Lung (tissue), 12 donors: ENCODE measurements around the gene CCDC102A. TPM values are rescaled to one million over a fixed set of nuclear protein-coding genes. Genes with fewer than 3 reads are reported as not detected.
"Not testable (repeated sequence)": the region's sequence is repeated elsewhere in the genome, so short reads cannot be mapped to it uniquely, and the experiment has no call there.

Source experiments
- ATAC-seq: fragments of 200-7000 bp; cut with Tn5 transposase; one replicate; pipeline ENCODE4 v1.9.1; 2020; ENCODE audit warnings: moderate number of reproducible peaks; ENCODE audit not compliant: insufficient read depth, low FRiP score
- DNase-seq, 3 donors: peaks; one replicate each; pipeline ENCODE4 v3.0.0-alpha.2; 2013 to 2017
- H3K27ac ChIP-seq, 2 donors: one replicate each; pipeline ENCODE4 v1.5.1; 2013; ENCODE audit warnings: mild to moderate bottlenecking in 2 of 2, moderate library complexity in 2 of 2, control low read depth in 1 of 2, inconsistent platforms in 1 of 2, low read depth in 1 of 2, low read length in 1 of 2
- H3K27me3 ChIP-seq, 3 donors: one replicate each; pipeline ENCODE4 v1.5.1; 2013; ENCODE audit warnings: low read length in 2 of 3; ENCODE audit not compliant: control insufficient read depth in 3 of 3, insufficient read depth in 3 of 3
- H3K36me3 ChIP-seq, 4 donors: one replicate each; pipeline ENCODE4 v1.5.1; 2013; ENCODE audit warnings: low read length in 4 of 4, mild to moderate bottlenecking in 1 of 4, moderate library complexity in 1 of 4; ENCODE audit not compliant: control insufficient read depth in 4 of 4, insufficient read depth in 4 of 4
- H3K4me1 ChIP-seq, 5 donors: one replicate each; pipeline ENCODE4 v1.5.1; 2013; ENCODE audit warnings: low read length in 5 of 5, mild to moderate bottlenecking in 2 of 5, moderate library complexity in 1 of 5; ENCODE audit not compliant: control insufficient read depth in 5 of 5, insufficient read depth in 5 of 5
- H3K4me3 ChIP-seq: one replicate; pipeline ENCODE4 v1.5.1; 2013; ENCODE audit warnings: mild to moderate bottlenecking, control low read depth, moderate library complexity
- H3K9ac ChIP-seq, 2 donors: one replicate each; pipeline ENCODE4 v1.5.1; 2013; ENCODE audit warnings: low read length in 2 of 2, control low read depth in 1 of 2; ENCODE audit not compliant: insufficient read depth in 1 of 2
- H3K9me3 ChIP-seq, 4 donors: one replicate each; pipeline ENCODE4 v1.5.1; 2013; ENCODE audit warnings: low read length in 3 of 4, mild to moderate bottlenecking in 1 of 4, moderate library complexity in 1 of 4; ENCODE audit not compliant: control insufficient read depth in 4 of 4, insufficient read depth in 3 of 4
- WGBS, 2 donors: extraction: QIAGEN DNeasy Blood & Tissue Kit; methylation state at CpG; one replicate each; pipeline ENCODE4 v1.1.7; 2013; 5-methylcytosine and 5-hydroxymethylcytosine counted together
- polyA plus RNA-seq, 2 donors: library from polyadenylated mRNA; stranded (reverse); fragments of 200-250 nt; gene quantifications; one replicate each; pipeline ENCODE4 v1.2.1, GENCODE V29; 2013
- total RNA-seq, 2 donors: library from RNA; depleted of rRNA in 1 of 2; stranded (reverse); fragments of >200 nt in 1 of 2; gene quantifications; one replicate each; pipeline ENCODE4 v1.2.1, GENCODE V29; 2014 to 2021
- TF ChIP-seq, protein P1 (sequence below): IDR thresholded peaks from 2 replicates; pipeline ENCODE4 v1.5.1; 2012; ENCODE audit warnings: mild to moderate bottlenecking; ENCODE audit errors: control extremely low read depth, extremely low read depth
- donor health status: control.
- donor health status: control.
- donor health status: Bipolar disorder and iron deficiency.
- donor health status: healthy.
- donor health status: DM: yes; HTN: yes; CAD: no.

CCDC102A gene
- total and polyA plus RNA-seq, 4 donors = 3.6 to 14.0 (median 6.9) TPM

DNA sequence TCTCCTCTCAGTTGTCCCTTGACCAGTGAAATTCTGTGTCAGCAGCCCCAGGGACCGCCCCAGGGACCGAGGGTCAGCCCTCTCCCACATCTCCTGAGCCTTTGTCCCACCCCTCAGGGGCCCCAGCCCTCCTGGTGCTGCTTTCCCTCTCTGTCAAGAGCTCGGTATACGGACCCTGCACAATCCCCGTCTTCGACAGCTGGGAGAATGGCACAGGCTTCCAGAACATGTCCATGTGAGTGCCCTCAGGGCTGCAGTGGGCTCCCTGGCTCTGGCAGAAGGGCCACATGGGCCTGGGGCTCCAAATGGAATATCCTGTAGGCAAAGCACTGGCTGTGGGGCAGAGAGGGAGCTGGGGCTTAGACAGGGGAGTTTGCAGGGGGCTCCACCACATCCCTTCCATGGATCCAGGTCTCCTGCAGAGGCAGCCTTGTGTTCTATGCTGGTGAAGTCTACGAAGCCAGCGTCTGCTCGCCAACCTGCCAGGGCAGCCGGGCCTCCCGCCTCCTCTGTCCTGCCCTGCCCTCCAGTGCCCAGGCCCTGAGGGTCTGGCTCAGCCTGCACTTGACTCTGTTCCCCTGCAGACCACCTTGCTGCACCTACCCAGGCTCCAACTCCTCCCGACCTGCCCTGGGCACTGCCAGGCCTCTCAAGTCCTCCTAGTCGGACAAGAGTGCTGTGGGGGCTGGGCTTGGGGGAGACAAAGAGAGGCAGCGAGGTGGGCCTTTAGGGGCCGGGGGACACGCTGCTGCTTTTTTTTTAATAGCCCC lies 34.1 kb upstream of the CCDC102A start:
- ATAC-seq = no peak
- 95% methylated on average over 16 of the region's 16 CpGs for WGBS, 2 donors
- Histone ChIP-seq H3K27me3 (no peaks in the 10 kb centered on the region), H3K9me3 (peaks cover 0 to 2% (median 0%) of the 10 kb centered on the region in 4 donors), H3K27ac (no peak overlapping the region), H3K9ac (no peak overlapping the region), H3K36me3 (no peaks in the 10 kb centered on the region), H3K4me1 (no peaks in the 10 kb centered on the region), H3K4me3 (no peak overlapping the region)
- no peak for DNase-seq
- TF ChIP-seq, protein P1, sequence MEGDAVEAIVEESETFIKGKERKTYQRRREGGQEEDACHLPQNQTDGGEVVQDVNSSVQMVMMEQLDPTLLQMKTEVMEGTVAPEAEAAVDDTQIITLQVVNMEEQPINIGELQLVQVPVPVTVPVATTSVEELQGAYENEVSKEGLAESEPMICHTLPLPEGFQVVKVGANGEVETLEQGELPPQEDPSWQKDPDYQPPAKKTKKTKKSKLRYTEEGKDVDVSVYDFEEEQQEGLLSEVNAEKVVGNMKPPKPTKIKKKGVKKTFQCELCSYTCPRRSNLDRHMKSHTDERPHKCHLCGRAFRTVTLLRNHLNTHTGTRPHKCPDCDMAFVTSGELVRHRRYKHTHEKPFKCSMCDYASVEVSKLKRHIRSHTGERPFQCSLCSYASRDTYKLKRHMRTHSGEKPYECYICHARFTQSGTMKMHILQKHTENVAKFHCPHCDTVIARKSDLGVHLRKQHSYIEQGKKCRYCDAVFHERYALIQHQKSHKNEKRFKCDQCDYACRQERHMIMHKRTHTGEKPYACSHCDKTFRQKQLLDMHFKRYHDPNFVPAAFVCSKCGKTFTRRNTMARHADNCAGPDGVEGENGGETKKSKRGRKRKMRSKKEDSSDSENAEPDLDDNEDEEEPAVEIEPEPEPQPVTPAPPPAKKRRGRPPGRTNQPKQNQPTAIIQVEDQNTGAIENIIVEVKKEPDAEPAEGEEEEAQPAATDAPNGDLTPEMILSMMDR = no peak

DNA sequence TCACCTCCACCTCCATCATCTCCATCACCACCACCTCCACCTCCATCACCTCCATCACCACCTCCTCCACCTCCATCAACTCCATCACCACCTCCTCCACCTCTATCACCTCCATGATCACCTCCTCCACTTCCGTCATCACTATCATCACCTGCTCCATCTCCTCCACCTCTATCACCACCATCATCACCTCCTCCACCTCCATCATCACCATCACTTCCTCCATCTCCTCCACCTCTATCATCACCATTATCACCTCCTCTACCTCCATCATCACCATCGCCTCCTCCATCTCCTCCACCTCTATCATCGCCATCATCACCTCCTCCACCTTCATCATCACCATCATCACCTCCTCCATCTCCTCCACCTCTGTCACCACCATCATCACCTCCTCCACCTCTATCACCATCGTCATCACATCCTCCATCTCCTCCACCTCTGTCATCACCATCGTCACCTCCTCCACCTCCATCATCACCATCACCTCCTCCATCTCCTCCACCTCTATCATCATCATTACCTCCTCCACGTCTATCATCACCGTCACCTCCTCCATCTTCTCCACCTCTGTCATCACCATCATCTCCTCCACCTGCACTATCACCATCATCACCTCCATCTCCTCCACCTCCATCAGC lies 33.1 kb upstream of the CCDC102A start:
- Histone ChIP-seq H3K9me3 (peaks cover 0 to 2% (median 0%) of the 10 kb centered on the region in 4 donors), H3K4me1 (no peaks in the 10 kb centered on the region), H3K27ac (no peak overlapping the region), H3K4me3 (no peak overlapping the region), H3K36me3 (no peaks in the 10 kb centered on the region), H3K9ac (no peak overlapping the region), H3K27me3 (no peaks in the 10 kb centered on the region)
- DNase-seq = no peak
- WGBS, 2 donors = 91 to 96% methylated on average over 7 of the region's 7 CpGs
- TF ChIP-seq, protein P1 = no peak
- no peak for ATAC-seq

DNA sequence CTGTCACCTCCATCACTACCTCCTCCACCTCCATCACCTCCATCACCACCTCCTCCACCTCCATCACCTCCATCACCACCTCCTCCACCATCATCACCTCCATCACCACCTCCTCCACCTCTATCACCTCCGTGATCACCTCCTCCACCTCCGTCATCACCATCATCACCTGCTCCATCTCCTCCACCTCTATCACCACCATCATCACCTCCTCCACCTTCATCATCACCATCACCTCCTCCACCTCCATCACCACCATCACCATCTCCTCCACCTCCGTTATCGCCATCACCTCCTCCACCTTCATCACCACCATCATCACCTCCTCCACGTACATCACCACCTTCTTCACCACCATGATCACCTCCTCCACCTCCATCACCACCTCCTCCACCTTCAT lies 32.4 kb upstream of the CCDC102A start:
- not testable (repeated sequence) for H3K27me3 ChIP-seq, ATAC-seq, H3K36me3 ChIP-seq, H3K4me3 ChIP-seq, H3K27ac ChIP-seq, H3K9ac ChIP-seq, H3K9me3 ChIP-seq, DNase-seq, H3K4me1 ChIP-seq
- 96 to 99% methylated on average over 5 of the region's 5 CpGs for WGBS, 2 donors

DNA sequence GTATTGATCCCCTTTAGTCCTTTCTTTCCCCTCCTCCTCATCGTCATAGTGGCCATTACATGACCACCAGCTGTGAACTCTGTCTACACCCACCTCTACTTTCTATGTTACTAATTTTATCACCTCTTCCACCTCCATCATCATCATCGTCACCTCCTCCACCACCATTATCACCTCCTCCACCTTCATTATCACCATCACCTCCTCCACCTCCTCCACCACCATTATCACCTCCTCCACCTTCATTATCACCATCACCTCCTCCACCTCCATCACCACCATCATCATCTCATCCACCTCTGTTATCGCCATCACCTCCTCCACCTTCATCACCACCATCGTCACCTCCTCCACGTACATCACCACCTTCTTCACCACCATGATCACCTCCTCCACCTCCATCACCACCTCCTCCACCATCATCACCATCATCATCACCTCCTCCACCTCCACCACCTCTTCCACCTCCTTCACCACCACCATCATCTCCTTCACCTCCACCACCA lies 31.9 kb upstream of the CCDC102A start:
- Histone ChIP-seq H3K4me3 (no peak overlapping the region), H3K9ac (no peak overlapping the region), H3K9me3 (peaks cover 0 to 2% (median 0%) of the 10 kb centered on the region in 4 donors), H3K27me3 (no peaks in the 10 kb centered on the region), H3K27ac (no peak overlapping the region), H3K4me1 (no peaks in the 10 kb centered on the region), H3K36me3 (no peaks in the 10 kb centered on the region)
- no peak for DNase-seq
- TF ChIP-seq, protein P1 = no peak
- no peak for ATAC-seq
- WGBS, 2 donors = 94 to 100% methylated on average over 5 of the region's 5 CpGs
